ENCODE data around the gene MAFG.

MAFG gene

DNA sequence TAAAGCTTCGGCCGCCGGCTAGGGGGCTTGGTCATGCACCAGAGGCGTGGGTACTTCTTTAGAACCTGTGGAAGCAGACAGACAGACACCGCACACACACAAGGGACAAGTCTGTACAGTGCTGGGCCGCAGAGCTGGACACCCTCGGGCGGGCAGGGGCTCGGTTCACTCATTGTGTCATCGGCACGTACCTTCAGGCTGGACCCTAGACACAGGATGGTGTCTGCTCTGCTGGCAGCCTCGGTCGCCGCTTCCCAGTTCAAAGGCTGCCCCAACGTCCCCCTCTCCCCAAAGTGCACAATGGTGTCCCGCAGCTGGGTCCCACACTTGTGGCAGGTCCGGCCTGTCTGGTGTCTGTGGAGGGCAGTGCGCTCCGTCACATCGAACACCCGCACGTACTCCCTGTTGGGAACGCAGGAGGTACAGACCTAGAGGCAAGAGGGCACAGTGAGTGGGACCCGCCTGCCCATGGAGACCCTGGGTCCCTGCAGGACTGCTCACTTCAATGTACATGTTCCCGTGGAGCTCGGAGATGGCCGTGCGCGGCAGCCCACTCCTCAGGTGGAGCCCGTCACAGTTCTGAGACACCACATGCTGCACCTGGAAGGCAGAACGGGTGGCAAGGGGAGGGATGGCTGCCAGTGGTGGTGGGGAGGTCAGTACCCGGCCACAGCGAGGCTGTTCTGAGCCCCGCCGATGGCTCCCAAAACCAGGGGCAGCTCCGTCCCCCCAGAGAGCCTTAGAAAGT lies 13.3 kb downstream of the MAFG start:
- Histone ChIP-seq H3K9me2 (replicated peaks; ENCODE audit: insufficient read depth, low read length) (no peaks in the 10 kb centered on the region), H4K20me1 (ENCODE audit: low read depth, low read length) (no peaks in the 10 kb centered on the region), H3F3A (ENCODE audit: insufficient read depth) (peaks cover 5% of the 10 kb centered on the region; the same call in 1 of the 2 replicates), H3K36me3 (ENCODE audit: low read length) (no peaks in the 10 kb centered on the region), H2AFZ (ENCODE audit: low read depth, low read length, severe bottlenecking) (no peak overlapping the region), H3K79me2 (ENCODE audit: insufficient read depth, low read length) (peaks cover 33% of the 10 kb centered on the region), H3K27ac (ENCODE audit: low read depth, low read length) (no peak overlapping the region), H3K9ac (ENCODE audit: low read length) (no peak overlapping the region), H3K4me3 (ENCODE audit: insufficient read depth, low read length, poor library complexity, severe bottlenecking) (no peak overlapping the region), H3K4me2 (ENCODE audit: low read depth, low read length, poor library complexity, severe bottlenecking) (no peak overlapping the region), H3K27me3 (ENCODE audit: low read length) (no peaks in the 10 kb centered on the region), H3K9me3 (ENCODE audit: insufficient read depth, low read length) (no peaks in the 10 kb centered on the region)
- no peak for TF ChIP-seq EZH2phosphoT487 (conservative IDR thresholded peaks at IDR 0.05; ENCODE audit: low read length)
- TF ChIP-seq, protein P1, sequence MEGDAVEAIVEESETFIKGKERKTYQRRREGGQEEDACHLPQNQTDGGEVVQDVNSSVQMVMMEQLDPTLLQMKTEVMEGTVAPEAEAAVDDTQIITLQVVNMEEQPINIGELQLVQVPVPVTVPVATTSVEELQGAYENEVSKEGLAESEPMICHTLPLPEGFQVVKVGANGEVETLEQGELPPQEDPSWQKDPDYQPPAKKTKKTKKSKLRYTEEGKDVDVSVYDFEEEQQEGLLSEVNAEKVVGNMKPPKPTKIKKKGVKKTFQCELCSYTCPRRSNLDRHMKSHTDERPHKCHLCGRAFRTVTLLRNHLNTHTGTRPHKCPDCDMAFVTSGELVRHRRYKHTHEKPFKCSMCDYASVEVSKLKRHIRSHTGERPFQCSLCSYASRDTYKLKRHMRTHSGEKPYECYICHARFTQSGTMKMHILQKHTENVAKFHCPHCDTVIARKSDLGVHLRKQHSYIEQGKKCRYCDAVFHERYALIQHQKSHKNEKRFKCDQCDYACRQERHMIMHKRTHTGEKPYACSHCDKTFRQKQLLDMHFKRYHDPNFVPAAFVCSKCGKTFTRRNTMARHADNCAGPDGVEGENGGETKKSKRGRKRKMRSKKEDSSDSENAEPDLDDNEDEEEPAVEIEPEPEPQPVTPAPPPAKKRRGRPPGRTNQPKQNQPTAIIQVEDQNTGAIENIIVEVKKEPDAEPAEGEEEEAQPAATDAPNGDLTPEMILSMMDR (IDR thresholded peaks at IDR 0.05; ENCODE audit: insufficient read depth, low read length, poor library complexity, severe bottlenecking) = no peak

DNA sequence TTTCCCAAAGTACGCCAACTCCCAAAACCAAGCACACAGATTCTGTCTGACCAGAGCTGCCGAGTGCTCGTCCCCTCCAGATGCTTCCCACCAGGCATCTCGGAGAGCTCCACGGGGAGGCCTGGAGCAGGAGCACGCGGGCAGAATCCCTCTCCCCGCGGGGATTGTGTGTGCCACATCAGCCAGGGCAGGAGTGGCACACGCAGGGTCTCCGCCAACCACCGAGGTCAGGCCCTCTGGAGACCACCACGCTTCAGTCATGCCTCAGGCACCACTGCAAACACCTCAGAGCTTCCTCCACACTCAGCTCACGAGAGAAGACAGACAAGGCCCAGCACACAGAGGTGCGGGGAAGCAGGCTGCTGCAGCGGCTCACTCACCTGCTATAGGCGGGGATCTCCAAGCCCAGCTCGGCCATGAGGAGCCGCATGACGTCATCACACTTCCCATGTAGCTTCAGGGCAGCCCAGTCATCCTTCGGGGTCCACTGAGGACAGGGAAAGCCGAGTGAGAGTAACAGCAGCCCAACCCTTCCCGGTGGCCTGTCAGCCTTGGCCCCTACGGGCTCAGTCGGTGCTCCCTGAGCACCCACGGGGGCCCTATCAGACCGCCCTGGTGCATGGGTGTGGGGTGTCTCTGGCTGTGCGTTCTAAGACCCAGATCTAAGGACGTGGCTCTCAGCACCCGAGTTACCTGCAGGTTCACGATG lies 14.0 kb downstream of the MAFG start:
- Histone ChIP-seq H3F3A (ENCODE audit: insufficient read depth) (peaks cover 5% of the 10 kb centered on the region; the same call in 1 of the 2 replicates), H3K4me2 (ENCODE audit: low read depth, low read length, poor library complexity, severe bottlenecking) (no peak overlapping the region), H3K4me3 (ENCODE audit: insufficient read depth, low read length, poor library complexity, severe bottlenecking) (no peak overlapping the region), H2AFZ (ENCODE audit: low read depth, low read length, severe bottlenecking) (no peak overlapping the region), H3K27ac (ENCODE audit: low read depth, low read length) (no peak overlapping the region), H3K79me2 (ENCODE audit: insufficient read depth, low read length) (peaks cover 30% of the 10 kb centered on the region), H3K9me2 (replicated peaks; ENCODE audit: insufficient read depth, low read length) (no peaks in the 10 kb centered on the region), H3K9ac (ENCODE audit: low read length) (no peak overlapping the region), H3K9me3 (ENCODE audit: insufficient read depth, low read length) (no peaks in the 10 kb centered on the region), H4K20me1 (ENCODE audit: low read depth, low read length) (no peaks in the 10 kb centered on the region), H3K27me3 (ENCODE audit: low read length) (no peaks in the 10 kb centered on the region), H3K36me3 (ENCODE audit: low read length) (no peaks in the 10 kb centered on the region)
- TF ChIP-seq, protein P1 (IDR thresholded peaks at IDR 0.05; ENCODE audit: insufficient read depth, low read length, poor library complexity, severe bottlenecking) = no peak
- TF ChIP-seq EZH2phosphoT487 (conservative IDR thresholded peaks at IDR 0.05; ENCODE audit: low read length) = no peak

GRCh38 chr17:81912441-81913309 lies 14.9 kb downstream of the MAFG start:
- Histone ChIP-seq H3K27ac (ENCODE audit: low read depth, low read length) (no peak overlapping the region), H3K4me2 (ENCODE audit: low read depth, low read length, poor library complexity, severe bottlenecking) (no peak overlapping the region)

More at GRCh38 chr17:81912441-81913309, 14.9 kb downstream of the MAFG start:
- peaks cover 30% of the 10 kb centered on the region for H3K79me2 ChIP-seq (ENCODE audit: insufficient read depth, low read length)
- H4K20me1 ChIP-seq (ENCODE audit: low read depth, low read length) = no peaks in the 10 kb centered on the region
- H3K9me3 ChIP-seq (ENCODE audit: insufficient read depth, low read length) = no peaks in the 10 kb centered on the region
- TF ChIP-seq EZH2phosphoT487 (conservative IDR thresholded peaks at IDR 0.05; ENCODE audit: low read length) = no peak
- TF ChIP-seq, protein P1 (IDR thresholded peaks at IDR 0.05; ENCODE audit: insufficient read depth, low read length, poor library complexity, severe bottlenecking) = no peak
- no peaks in the 10 kb centered on the region for H3K36me3 ChIP-seq (ENCODE audit: low read length)
- no peak overlapping the region for H3K9ac ChIP-seq (ENCODE audit: low read length)
- peaks cover 5% of the 10 kb centered on the region; the same call in 1 of the 2 replicates for H3F3A ChIP-seq (ENCODE audit: insufficient read depth)
- no peak overlapping the region for H2AFZ ChIP-seq (ENCODE audit: low read depth, low read length, severe bottlenecking)
- H3K4me3 ChIP-seq (ENCODE audit: insufficient read depth, low read length, poor library complexity, severe bottlenecking) = no peak overlapping the region
- H3K9me2 ChIP-seq (replicated peaks; ENCODE audit: insufficient read depth, low read length) = no peaks in the 10 kb centered on the region
- H3K27me3 ChIP-seq (ENCODE audit: low read length) = no peaks in the 10 kb centered on the region

Data from SU-DHL-6 (cell line).